ENCODE measurements around the gene PRDM16.

GRCh38 chr1:3470650-3471355, 401.8 kb downstream of the PRDM16 start:
- no peak for TF ChIP-seq TAF1 (conservative IDR thresholded peaks at IDR 0.05)
- TF ChIP-seq CTCF (IDR thresholded peaks at IDR 0.05; ENCODE audit: low read depth, low read length, missing input control) = no peak
- no peak for TF ChIP-seq REST (IDR thresholded peaks at IDR 0.05)
- TF ChIP-seq GABPA (IDR thresholded peaks at IDR 0.05 in 1 of 2, conservative IDR thresholded peaks at IDR 0.05 in 1 of 2) = no peak
- no peak for TF ChIP-seq YY1 (IDR thresholded peaks at IDR 0.05)
- TF ChIP-seq RAD21 (IDR thresholded peaks at IDR 0.05) = no peak
- TF ChIP-seq SP1 (IDR thresholded peaks at IDR 0.05) = no peak
